Keratinocyte (primary cell): ENCODE data around the gene ZNF888.

Experiments used
- CTCF ChIP-seq, 3 experiments: IDR thresholded peaks in 1 of 3; conservative IDR thresholded peaks in 1 of 3; optimal IDR thresholded peaks in 1 of 3; 2 replicates in 2 of 3; 3 replicates in 1 of 3; pipeline versions ENCODE3 to v1.5.1; 2011; ENCODE audit warnings: low read length in 3 of 3, mild to moderate bottlenecking in 3 of 3, moderate library complexity in 2 of 3, control low read depth in 1 of 3, inconsistent platforms in 1 of 3; ENCODE audit not compliant: insufficient read depth in 2 of 3; ENCODE audit errors: extremely low read depth in 1 of 3
- EZH2 ChIP-seq: IDR thresholded peaks from one replicate; pipeline ENCODE4 v1.6.1; 2012; ENCODE audit warnings: inconsistent platforms, mild to moderate bottlenecking, low read length, moderate library complexity

- TF ChIP-seq EZH2 = no peak
- no peak for TF ChIP-seq CTCF (optimal IDR thresholded peaks at IDR 0.05 in 1 of 3, IDR thresholded peaks at IDR 0.05 in 1 of 3, conservative IDR thresholded peaks at IDR 0.05 in 1 of 3; ENCODE audit: extremely low read depth in 1 of 3, insufficient read depth in 2 of 3, low read length in 3 of 3)
Observed at GRCh38 chr19:52949422-52949821, 26.2 kb upstream of the ZNF888 start.
